Eye (tissue), 1 donor: Measurements from ENCODE around the gene IGFALS.
A peak's percentile ranks its signal among the peaks of the same experiment; 100 is the strongest.

Experiments
- DNase-seq: peaks from one replicate; pipeline ENCODE4 v3.0.0-alpha.2; 2015

IGFALS gene

GRCh38 chr16:1788095-1788707 lies 5.3 kb downstream of the IGFALS start:
- no peak for DNase-seq

- DNase-seq = no peak
These were observed 6.0 kb downstream of the IGFALS start for GRCh38 chr16:1787322-1788094.

GRCh38 chr16:1787056-1787321 lies 6.5 kb downstream of the IGFALS start:
- DNase-seq = no peak

GRCh38 chr16:1786242-1787055 lies 7.1 kb downstream of the IGFALS start:
- no peak for DNase-seq

GRCh38 chr16:1785846-1786170 lies 7.7 kb downstream of the IGFALS start:
- DNase-seq = no peak

- no peak for DNase-seq
These were observed 8.3 kb downstream of the IGFALS start for GRCh38 chr16:1784977-1785845.

- DNase-seq = peak; percentile 100
These were observed 10.9 kb downstream of the IGFALS start, which contains the start of the genes NUBP2 and SPSB3 for GRCh38 chr16:1782408-1783264. NUBP2 (plus strand) TSS chr16:1782960; CDS start chr16:1783021, 61 bp downstream. SPSB3 (minus strand) TSS chr16:1782571; CDS start chr16:1781483, 1,088 bp downstream.

- peak; percentile 56 for DNase-seq
These were observed 11.6 kb downstream of the IGFALS start for GRCh38 chr16:1781758-1782407.

- no peak for DNase-seq
These were observed 12.3 kb downstream of the IGFALS start for GRCh38 chr16:1781254-1781653.

- DNase-seq = no peak
These were observed 12.8 kb downstream of the IGFALS start for GRCh38 chr16:1780677-1781072.

GRCh38 chr16:1779741-1780676 lies 13.5 kb downstream of the IGFALS start:
- no peak for DNase-seq

- DNase-seq = no peak
These were observed 14.2 kb downstream of the IGFALS start for GRCh38 chr16:1779234-1779701.

GRCh38 chr16:1778200-1779179 lies 15.0 kb downstream of the IGFALS start:
- no peak for DNase-seq

- no peak for DNase-seq
These were observed 15.9 kb downstream of the IGFALS start for GRCh38 chr16:1777375-1778199.

GRCh38 chr16:1776991-1777374 lies 16.5 kb downstream of the IGFALS start:
- DNase-seq = no peak

GRCh38 chr16:1776672-1776955 lies 16.9 kb downstream of the IGFALS start:
- DNase-seq = no peak

GRCh38 chr16:1775846-1776671 lies 17.4 kb downstream of the IGFALS start:
- DNase-seq = no peak
